Mesenchymal stem cell (in vitro differentiated cells and primary cell): ENCODE data around the gene FURIN.

Experiments used
- DNase-seq: peaks from one replicate; pipeline ENCODE4 v3.0.0-alpha.2; 2013
- H2AFZ ChIP-seq: one replicate; pipeline ENCODE4 v1.6.1; 2013; ENCODE audit warnings: low read depth, mild to moderate bottlenecking, control low read depth, inconsistent platforms, low read length, moderate library complexity
- H2AK5ac ChIP-seq: 2 replicates; pipeline ENCODE4 v1.6.1; 2013; ENCODE audit warnings: low read length, moderate library complexity, mild to moderate bottlenecking, inconsistent platforms; ENCODE audit not compliant: severe bottlenecking
- H2BK120ac ChIP-seq: one replicate; pipeline ENCODE4 v1.6.1; 2013; ENCODE audit warnings: low read depth, mild to moderate bottlenecking, inconsistent platforms, low read length, moderate library complexity
- H2BK12ac ChIP-seq, 2 experiments: one replicate each; pipeline ENCODE4 v1.6.1; 2013; ENCODE audit warnings: inconsistent platforms in 2 of 2, low read length in 2 of 2, mild to moderate bottlenecking in 2 of 2, moderate library complexity in 2 of 2, control low read depth in 1 of 2
- H2BK15ac ChIP-seq: one replicate; pipeline ENCODE4 v1.6.1; 2013; ENCODE audit warnings: mild to moderate bottlenecking, low read depth, inconsistent platforms; ENCODE audit not compliant: poor library complexity, severe bottlenecking
- H2BK5ac ChIP-seq: 2 replicates; pipeline ENCODE4 v1.6.1; 2013; ENCODE audit warnings: low read depth, mild to moderate bottlenecking, low read length, control low read depth, inconsistent platforms; ENCODE audit not compliant: poor library complexity, severe bottlenecking
- H3K14ac ChIP-seq, 2 experiments: one replicate each; pipeline ENCODE4 v1.6.1; 2013; ENCODE audit warnings: inconsistent platforms in 2 of 2, low read length in 2 of 2, control low read depth in 1 of 2, mild to moderate bottlenecking in 1 of 2, moderate library complexity in 1 of 2
- H3K18ac ChIP-seq, 2 experiments: one replicate each; pipeline ENCODE4 v1.6.1; 2013; ENCODE audit warnings: inconsistent platforms in 2 of 2, low read length in 2 of 2, control low read depth in 1 of 2, low read depth in 1 of 2, mild to moderate bottlenecking in 1 of 2
- H3K23ac ChIP-seq, 2 experiments: one replicate each; pipeline ENCODE4 v1.6.1; 2013; ENCODE audit warnings: inconsistent platforms in 2 of 2, low read length in 2 of 2, mild to moderate bottlenecking in 2 of 2, moderate library complexity in 2 of 2, control low read depth in 1 of 2
- H3K27ac ChIP-seq: 2 replicates; pipeline ENCODE4 v1.5.1; 2013; ENCODE audit warnings: mild to moderate bottlenecking, moderate library complexity, low read length, control low read depth, inconsistent platforms; ENCODE audit not compliant: poor library complexity, severe bottlenecking
- H3K27me3 ChIP-seq, 2 experiments: 2 replicates each; pipeline versions ENCODE4 v1.6.1 to v1.7.0; 2013; ENCODE audit warnings: low read length in 2 of 2, mild to moderate bottlenecking in 2 of 2, moderate library complexity in 2 of 2, control low read depth in 1 of 2, inconsistent platforms in 1 of 2; ENCODE audit not compliant: control insufficient read depth in 1 of 2, insufficient read depth in 1 of 2
- H3K36me3 ChIP-seq, 2 experiments: 2 replicates each; pipeline versions ENCODE4 v1.6.1 to v1.7.0; 2013; ENCODE audit warnings: low read length in 2 of 2, control low read depth in 1 of 2, inconsistent platforms in 1 of 2, low read depth in 1 of 2, mild to moderate bottlenecking in 1 of 2; ENCODE audit not compliant: insufficient read depth in 2 of 2, control insufficient read depth in 1 of 2
- H3K4ac ChIP-seq, 2 experiments: one replicate each; pipeline ENCODE4 v1.6.1; 2013; ENCODE audit warnings: inconsistent platforms in 2 of 2, low read length in 2 of 2, mild to moderate bottlenecking in 2 of 2, moderate library complexity in 2 of 2, control low read depth in 1 of 2, low read depth in 1 of 2
- H3K4me1 ChIP-seq: 2 replicates; pipeline ENCODE4 v1.6.1; 2013; ENCODE audit warnings: low read depth, low read length, control low read depth; ENCODE audit not compliant: control insufficient read depth, insufficient read depth
- H3K4me2 ChIP-seq: 2 replicates; pipeline ENCODE4 v1.6.1; 2013; ENCODE audit warnings: low read length, mild to moderate bottlenecking, inconsistent platforms; ENCODE audit not compliant: poor library complexity, severe bottlenecking
- H3K4me3 ChIP-seq, 2 experiments: 2 replicates each; pipeline versions ENCODE4 v1.5.1 to v1.7.0; 2013; ENCODE audit warnings: low read length in 2 of 2, mild to moderate bottlenecking in 2 of 2, control low read depth in 1 of 2, low read depth in 1 of 2; ENCODE audit not compliant: insufficient read depth in 1 of 2
- H3K79me1 ChIP-seq: replicated peaks from 2 replicates; pipeline ENCODE4 v1.6.1; 2013; ENCODE audit warnings: mild to moderate bottlenecking, control low read depth, low read length, inconsistent platforms; ENCODE audit not compliant: poor library complexity, severe bottlenecking
- H3K9ac ChIP-seq: 2 replicates; pipeline ENCODE4 v1.7.0; 2013; ENCODE audit warnings: mild to moderate bottlenecking, low read length, moderate library complexity
- H3K9me3 ChIP-seq: 2 replicates; pipeline ENCODE4 v1.7.0; 2013; ENCODE audit warnings: mild to moderate bottlenecking, low read length; ENCODE audit not compliant: control insufficient read depth
- H4K8ac ChIP-seq: one replicate; pipeline ENCODE4 v1.6.1; 2013; ENCODE audit warnings: inconsistent platforms, mild to moderate bottlenecking, low read length, moderate library complexity
- H4K91ac ChIP-seq: one replicate; pipeline ENCODE4 v1.6.1; 2013; ENCODE audit warnings: mild to moderate bottlenecking, low read length, inconsistent platforms
- WGBS: methylation state at CpG from one replicate; pipeline ENCODE4 v1.1.7; 2013; ENCODE audit warnings: mixed read lengths; 5-methylcytosine and 5-hydroxymethylcytosine counted together

Gene FURIN

GRCh38 chr15:90851940-90852339 is 16.4 kb upstream of the FURIN start:
- Histone ChIP-seq H3K36me3 (no peaks in the 10 kb centered on the region), H3K4me3 (no peak overlapping the region), H2BK5ac (no peak overlapping the region), H3K18ac (no peak overlapping the region), H3K79me1 (no peaks in the 10 kb centered on the region), H2AK5ac (no peak overlapping the region), H3K23ac (no peak overlapping the region), H2BK15ac (no peak overlapping the region), H3K14ac (no peak overlapping the region), H3K27me3 (no peaks in the 10 kb centered on the region), H3K9ac (no peak overlapping the region), H3K4me2 (no peak overlapping the region), H4K8ac (no peak overlapping the region), H4K91ac (no peak overlapping the region), H2BK120ac (no peak overlapping the region), H3K4me1 (peaks cover 11% of the 10 kb centered on the region), H2AFZ (no peak overlapping the region), H3K4ac (no peak overlapping the region), H3K27ac (no peak overlapping the region), H2BK12ac (no peak overlapping the region), H3K9me3 (no peaks in the 10 kb centered on the region)
- WGBS, result 95% methylated on average over 5 of the region's 5 CpGs
- DNase-seq, result no peak

GRCh38 chr15:90855139-90855538 is 13.2 kb upstream of the FURIN start:
- WGBS, result 88% methylated on average over 9 of the region's 9 CpGs
- peak overlapping the region in 1 of 2 experiments; percentile 54 for H3K18ac ChIP-seq
- peaks cover 16% of the 10 kb centered on the region for H3K4me1 ChIP-seq
- H2BK120ac ChIP-seq, result no peak overlapping the region
- peak overlapping the region in 1 of 2 experiments; percentile 6 for H2BK12ac ChIP-seq
- no peak overlapping the region for H3K9ac ChIP-seq
- no peak overlapping the region for H2AK5ac ChIP-seq
- peak overlapping the region; percentile 69 for H4K8ac ChIP-seq
- no peaks in the 10 kb centered on the region for H3K9me3 ChIP-seq
- no peak overlapping the region for H3K4me2 ChIP-seq
- H2AFZ ChIP-seq, result no peak overlapping the region
- H3K36me3 ChIP-seq, result no peaks in the 10 kb centered on the region
- no peak overlapping the region for H4K91ac ChIP-seq
- no peaks in the 10 kb centered on the region for H3K27me3 ChIP-seq
- no peak for DNase-seq
- H3K27ac ChIP-seq, result no peak overlapping the region
- H3K4ac ChIP-seq, result no peak overlapping the region
- no peak overlapping the region for H3K14ac ChIP-seq
- H3K4me3 ChIP-seq, result no peak overlapping the region
- no peak overlapping the region for H3K23ac ChIP-seq
- no peaks in the 10 kb centered on the region for H3K79me1 ChIP-seq
- no peak overlapping the region for H2BK15ac ChIP-seq
- no peak overlapping the region for H2BK5ac ChIP-seq

GRCh38 chr15:90857337-90857736 is 11.1 kb upstream of the FURIN start:
- H3K4me3 ChIP-seq, result no peak overlapping the region
- 98% methylated on average over 8 of the region's 8 CpGs for WGBS

GRCh38 chr15:90857883-90858443 is 10.4 kb upstream of the FURIN start:
- no peak overlapping the region for H3K18ac ChIP-seq
- WGBS, result 86% methylated on average over 7 of the region's 8 CpGs
- no peak overlapping the region for H3K14ac ChIP-seq
- no peak overlapping the region for H3K23ac ChIP-seq
- no peak overlapping the region for H3K4me3 ChIP-seq
- H2BK5ac ChIP-seq, result no peak overlapping the region
- peak overlapping the region; percentile 44 for H2BK15ac ChIP-seq
- H4K91ac ChIP-seq, result no peak overlapping the region
- H3K79me1 ChIP-seq, result no peaks in the 10 kb centered on the region
- DNase-seq, result no peak
- no peaks in the 10 kb centered on the region for H3K27me3 ChIP-seq
- no peak overlapping the region for H3K27ac ChIP-seq
- H3K9me3 ChIP-seq, result no peaks in the 10 kb centered on the region
- no peak overlapping the region for H3K4me2 ChIP-seq
- H4K8ac ChIP-seq, result no peak overlapping the region
- no peak overlapping the region for H3K9ac ChIP-seq
- H2BK120ac ChIP-seq, result no peak overlapping the region
- no peak overlapping the region for H3K4ac ChIP-seq
- H3K4me1 ChIP-seq, result peaks cover 6% of the 10 kb centered on the region
- H2AK5ac ChIP-seq, result no peak overlapping the region
- H2AFZ ChIP-seq, result no peak overlapping the region
- H3K36me3 ChIP-seq, result no peaks in the 10 kb centered on the region
- no peak overlapping the region for H2BK12ac ChIP-seq

More at GRCh38 chr15:90857337-90857736, 11.1 kb upstream of the FURIN start:
- H4K91ac ChIP-seq, result no peak overlapping the region
- no peaks in the 10 kb centered on the region for H3K79me1 ChIP-seq
- H3K14ac ChIP-seq, result no peak overlapping the region
- H3K4ac ChIP-seq, result peak overlapping the region in 1 of 2 experiments; percentile 24
- H3K9ac ChIP-seq, result no peak overlapping the region
- no peak overlapping the region for H2AFZ ChIP-seq
- no peak overlapping the region for H3K4me2 ChIP-seq
- H2BK15ac ChIP-seq, result no peak overlapping the region
- H3K36me3 ChIP-seq, result no peaks in the 10 kb centered on the region
- H4K8ac ChIP-seq, result no peak overlapping the region
- no peak overlapping the region for H2BK5ac ChIP-seq
- peaks cover 12% of the 10 kb centered on the region for H3K4me1 ChIP-seq
- H3K9me3 ChIP-seq, result no peaks in the 10 kb centered on the region
- no peak overlapping the region for H2BK12ac ChIP-seq
- no peak overlapping the region for H3K18ac ChIP-seq
- no peak overlapping the region for H2AK5ac ChIP-seq
- no peak overlapping the region for H3K27ac ChIP-seq
- H3K23ac ChIP-seq, result no peak overlapping the region
- DNase-seq, result no peak
- no peaks in the 10 kb centered on the region for H3K27me3 ChIP-seq
- H2BK120ac ChIP-seq, result no peak overlapping the region
